Trophoblast cell (in vitro differentiated cells and primary cell): ENCODE measurements around the gene ALDH3B1.

Experiments
- DNase-seq, 2 donors: peaks; one replicate each; pipeline ENCODE4 v3.0.0-alpha.2; 2016
- H2AFZ ChIP-seq: 2 replicates; pipeline ENCODE4 v1.6.1; 2013; ENCODE audit warnings: low read length, moderate library complexity, mild to moderate bottlenecking; ENCODE audit not compliant: insufficient read depth, poor library complexity
- H2AK5ac ChIP-seq: 2 replicates; pipeline ENCODE4 v1.6.1; 2013; ENCODE audit warnings: mild to moderate bottlenecking, low read length
- H2BK120ac ChIP-seq: 2 replicates; pipeline ENCODE4 v1.6.1; 2013; ENCODE audit warnings: low read length, mild to moderate bottlenecking, moderate library complexity; ENCODE audit not compliant: insufficient read depth, poor library complexity
- H2BK12ac ChIP-seq: 2 replicates; pipeline ENCODE4 v1.6.1; 2013; ENCODE audit warnings: mild to moderate bottlenecking, low read length, moderate library complexity
- H2BK5ac ChIP-seq: 2 replicates; pipeline ENCODE4 v1.6.1; 2013; ENCODE audit warnings: low read length, low read depth, moderate library complexity, mild to moderate bottlenecking; ENCODE audit not compliant: poor library complexity
- H3K14ac ChIP-seq: 2 replicates; pipeline ENCODE4 v1.6.1; 2013; ENCODE audit warnings: mild to moderate bottlenecking, low read length
- H3K18ac ChIP-seq: 2 replicates; pipeline ENCODE4 v1.6.1; 2013; ENCODE audit warnings: mild to moderate bottlenecking, low read length
- H3K23ac ChIP-seq: 2 replicates; pipeline ENCODE4 v1.6.1; 2013; ENCODE audit warnings: low read length
- H3K27ac ChIP-seq: 2 replicates; pipeline ENCODE4 v1.5.1; 2013; ENCODE audit warnings: low read depth, mild to moderate bottlenecking, inconsistent platforms, low read length, moderate library complexity
- H3K27me3 ChIP-seq: 2 replicates; pipeline ENCODE4 v1.6.1; 2013; ENCODE audit warnings: inconsistent platforms, mild to moderate bottlenecking, low read length, moderate library complexity; ENCODE audit not compliant: insufficient read depth
- H3K36me3 ChIP-seq, 2 experiments: 1 replicate in 1 of 2; 2 replicates in 1 of 2; pipeline ENCODE4 v1.6.1; 2013; ENCODE audit warnings: low read length in 2 of 2, mild to moderate bottlenecking in 2 of 2, moderate library complexity in 1 of 2; ENCODE audit not compliant: insufficient read depth in 2 of 2, control insufficient read depth in 1 of 2
- H3K4ac ChIP-seq: 2 replicates; pipeline ENCODE4 v1.6.1; 2013; ENCODE audit warnings: low read depth, mild to moderate bottlenecking, low read length, moderate library complexity
- H3K4me1 ChIP-seq, 2 experiments: 1 replicate in 1 of 2; 2 replicates in 1 of 2; pipeline ENCODE4 v1.6.1; 2013; ENCODE audit warnings: low read length in 2 of 2, mild to moderate bottlenecking in 2 of 2, moderate library complexity in 1 of 2; ENCODE audit not compliant: insufficient read depth in 2 of 2, control insufficient read depth in 1 of 2
- H3K4me2 ChIP-seq: 2 replicates; pipeline ENCODE4 v1.6.1; 2013; ENCODE audit warnings: inconsistent platforms, mild to moderate bottlenecking, low read length, moderate library complexity
- H3K4me3 ChIP-seq: 2 replicates; pipeline ENCODE4 v1.5.1; 2013; ENCODE audit warnings: mild to moderate bottlenecking, low read depth, low read length, inconsistent platforms
- H3K79me1 ChIP-seq: one replicate; pipeline ENCODE4 v1.6.1; 2013; ENCODE audit warnings: low read length
- H3K79me2 ChIP-seq: 2 replicates; pipeline ENCODE4 v1.6.1; 2013; ENCODE audit warnings: low read length, mild to moderate bottlenecking; ENCODE audit not compliant: control insufficient read depth, insufficient read depth, poor library complexity
- H3K9ac ChIP-seq: 2 replicates; pipeline ENCODE4 v1.6.1; 2013; ENCODE audit warnings: mild to moderate bottlenecking, low read length
- H3K9me3 ChIP-seq: 2 replicates; pipeline ENCODE4 v1.6.1; 2013; ENCODE audit warnings: low read depth, mild to moderate bottlenecking, control low read depth, inconsistent platforms, low read length; ENCODE audit not compliant: insufficient read depth
- H4K12ac ChIP-seq: 2 replicates; pipeline ENCODE4 v1.6.1; 2013; ENCODE audit warnings: low read depth, mild to moderate bottlenecking, low read length, moderate library complexity
- H4K8ac ChIP-seq: 2 replicates; pipeline ENCODE4 v1.6.1; 2013; ENCODE audit warnings: low read depth, mild to moderate bottlenecking, low read length, moderate library complexity
- H4K91ac ChIP-seq: one replicate; pipeline ENCODE4 v1.6.1; 2013; ENCODE audit warnings: low read depth, mild to moderate bottlenecking, low read length, moderate library complexity
- WGBS: extraction: QIAGEN DNeasy Blood & Tissue Kit; methylation state at CpG from one replicate; pipeline ENCODE4 v1.1.7; 2013; ENCODE audit warnings: missing lambda C conversion rate; ENCODE audit not compliant: insufficient read length, insufficient coverage; ENCODE audit errors: extremely low coverage; 5-methylcytosine and 5-hydroxymethylcytosine counted together

Gene ALDH3B1

DNA sequence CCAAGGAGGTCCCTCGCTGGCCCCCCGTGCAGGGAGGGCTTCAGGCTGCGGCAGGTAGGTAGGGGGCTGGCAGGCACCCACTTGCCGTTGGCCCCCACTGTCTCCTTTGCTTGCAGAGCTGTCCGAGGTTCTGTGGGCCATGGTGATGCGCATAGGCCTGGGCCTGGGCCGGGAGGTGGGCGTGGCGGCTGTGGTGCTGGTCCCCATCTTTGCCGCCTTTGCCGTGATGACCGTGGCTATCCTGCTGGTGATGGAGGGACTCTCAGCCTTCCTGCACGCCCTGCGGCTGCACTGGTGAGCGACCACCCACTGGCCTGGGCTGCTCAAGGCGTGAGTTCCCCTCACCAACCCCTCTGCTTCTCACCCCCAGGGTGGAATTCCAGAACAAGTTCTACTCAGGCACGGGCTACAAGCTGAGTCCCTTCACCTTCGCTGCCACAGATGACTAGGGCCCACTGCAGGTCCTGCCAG lies 40.3 kb downstream of the ALDH3B1 start:
- Histone ChIP-seq H3K14ac (no peak overlapping the region), H3K9me3 (no peaks in the 10 kb centered on the region), H3K79me1 (no peaks in the 10 kb centered on the region), H3K23ac (no peak overlapping the region), H4K8ac (no peak overlapping the region), H2BK12ac (no peak overlapping the region), H3K4me1 (no peaks in the 10 kb centered on the region), H3K27ac (no peak overlapping the region), H3K9ac (no peak overlapping the region), H2AK5ac (no peak overlapping the region), H3K18ac (no peak overlapping the region), H3K4me2 (no peak overlapping the region), H3K79me2 (no peaks in the 10 kb centered on the region), H3K4me3 (no peak overlapping the region), H2BK120ac (no peak overlapping the region), H2BK5ac (no peak overlapping the region), H4K12ac (no peak overlapping the region), H3K4ac (no peak overlapping the region), H3K27me3 (no peaks in the 10 kb centered on the region), H3K36me3 (peaks cover 63 to 68% of the 10 kb centered on the region in 2 experiments), H4K91ac (no peak overlapping the region), H2AFZ (no peak overlapping the region)
- no peak for DNase-seq
- WGBS, result no CpG with 5 or more reads among the region's 18 CpGs

DNA sequence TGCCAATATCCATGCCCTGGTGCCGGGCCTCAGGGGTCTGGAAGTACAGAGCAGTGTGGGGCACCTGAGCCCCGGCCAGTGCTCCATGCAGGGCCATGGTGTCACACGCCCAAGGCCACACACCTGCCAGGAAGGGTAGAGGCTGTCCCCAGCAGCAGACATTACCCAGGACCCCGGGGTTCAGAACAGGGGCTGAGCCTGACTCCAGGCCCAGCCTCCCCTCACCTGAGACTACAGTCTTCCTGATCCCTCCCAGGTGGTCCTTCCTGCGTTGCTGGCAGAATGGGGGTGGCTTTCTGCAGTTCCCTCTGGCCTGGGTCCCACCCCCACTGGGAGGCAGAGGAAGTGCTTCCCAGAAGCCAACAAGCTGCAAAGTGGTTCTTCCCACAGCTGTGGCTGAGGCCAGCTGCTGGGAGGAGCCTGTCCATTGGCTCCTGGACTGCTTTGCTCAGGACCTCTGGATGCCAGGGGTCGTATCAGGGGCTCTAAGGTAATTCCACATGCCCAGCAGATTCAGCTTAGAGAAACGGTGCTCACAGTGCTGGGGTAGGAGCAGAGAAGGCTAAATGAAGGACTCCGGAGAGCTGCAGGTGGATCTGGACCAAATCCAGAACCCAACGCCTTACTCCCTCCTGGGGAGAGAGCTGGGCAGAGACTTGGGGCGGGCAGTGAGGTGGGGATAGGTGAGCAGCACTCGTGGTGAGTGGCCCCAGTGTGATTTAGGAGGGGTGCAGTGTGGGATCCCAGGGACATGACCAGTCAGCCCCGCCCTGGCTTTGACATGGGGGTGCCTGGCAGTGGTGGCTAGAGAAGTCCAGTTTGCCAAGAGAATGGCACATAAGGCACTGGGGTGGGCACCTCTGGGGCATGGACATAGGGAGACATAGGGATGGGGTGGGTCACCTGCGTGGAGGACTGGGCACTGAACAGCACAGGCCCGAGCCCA lies 41.3 kb downstream of the ALDH3B1 start:
- H2BK120ac ChIP-seq, result no peak overlapping the region
- no peak overlapping the region for H3K18ac ChIP-seq
- no peak overlapping the region for H3K27ac ChIP-seq
- no peak overlapping the region for H4K8ac ChIP-seq
- DNase-seq, result no peak
- H3K79me1 ChIP-seq, result no peaks in the 10 kb centered on the region
- no peak overlapping the region for H4K91ac ChIP-seq
- H3K4me3 ChIP-seq, result no peak overlapping the region
- H3K27me3 ChIP-seq, result no peaks in the 10 kb centered on the region
- H2BK5ac ChIP-seq, result no peak overlapping the region
- H3K9me3 ChIP-seq, result no peaks in the 10 kb centered on the region
- H3K4ac ChIP-seq, result no peak overlapping the region
- no peak overlapping the region for H3K4me2 ChIP-seq
- no peak overlapping the region for H4K12ac ChIP-seq
- H3K4me1 ChIP-seq, result no peaks in the 10 kb centered on the region
- no peak overlapping the region for H3K23ac ChIP-seq
- peaks cover 60 to 61% of the 10 kb centered on the region in 2 experiments for H3K36me3 ChIP-seq
- no peak overlapping the region for H3K14ac ChIP-seq
- no peaks in the 10 kb centered on the region for H3K79me2 ChIP-seq
- no peak overlapping the region for H2AK5ac ChIP-seq
- H3K9ac ChIP-seq, result no peak overlapping the region
- WGBS, result no CpG with 5 or more reads among the region's 14 CpGs
- no peak overlapping the region for H2AFZ ChIP-seq
- no peak overlapping the region for H2BK12ac ChIP-seq

DNA sequence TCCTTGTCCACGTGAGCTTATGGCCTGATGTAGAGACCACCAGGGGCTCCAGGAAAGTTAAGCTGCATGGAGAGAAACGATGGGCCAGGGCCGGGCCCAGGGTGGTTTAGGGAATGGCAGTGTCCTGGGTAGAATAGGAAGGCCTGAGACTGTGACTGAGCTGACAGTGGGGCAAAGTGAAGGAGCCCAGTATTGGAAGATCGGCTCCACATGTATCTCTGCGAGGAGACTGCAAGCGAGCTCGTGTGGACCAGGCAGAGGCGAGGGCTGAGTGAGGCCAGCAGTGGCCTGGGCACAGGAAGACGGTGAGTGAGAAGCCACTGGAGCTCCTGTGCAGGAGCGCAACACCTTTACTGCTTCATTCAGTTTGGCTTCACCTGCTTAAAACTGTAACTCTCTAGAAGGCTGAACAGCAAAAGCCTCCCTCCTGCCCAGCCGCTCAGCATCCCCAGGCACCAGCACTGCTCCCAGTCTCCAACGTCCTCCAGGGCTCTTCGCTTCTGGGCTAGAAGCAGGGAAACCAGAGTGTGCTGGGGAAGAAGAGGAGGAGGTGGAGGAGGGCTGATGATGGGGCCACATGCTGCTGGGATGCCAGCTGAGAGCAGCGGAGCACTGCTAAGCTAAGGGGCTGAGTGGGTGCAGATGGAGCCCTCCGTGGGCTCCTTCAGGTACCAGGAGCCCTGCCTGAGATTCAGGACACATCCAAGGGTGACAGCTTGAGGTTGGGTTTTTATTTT lies 42.2 kb downstream of the ALDH3B1 start:
- no peaks in the 10 kb centered on the region for H3K27me3 ChIP-seq
- no peak for DNase-seq
- H4K12ac ChIP-seq, result no peak overlapping the region
- no peaks in the 10 kb centered on the region for H3K4me1 ChIP-seq
- H3K14ac ChIP-seq, result no peak overlapping the region
- H4K91ac ChIP-seq, result no peak overlapping the region
- H2AFZ ChIP-seq, result no peak overlapping the region
- H3K79me1 ChIP-seq, result no peaks in the 10 kb centered on the region
- H3K4me3 ChIP-seq, result no peak overlapping the region
- no peak overlapping the region for H3K4ac ChIP-seq
- no peak overlapping the region for H2BK12ac ChIP-seq
- H3K27ac ChIP-seq, result no peak overlapping the region
- H3K23ac ChIP-seq, result no peak overlapping the region
- no peaks in the 10 kb centered on the region for H3K79me2 ChIP-seq
- no peak overlapping the region for H2AK5ac ChIP-seq
- WGBS, result no CpG with 5 or more reads among the region's 15 CpGs
- H3K18ac ChIP-seq, result no peak overlapping the region
- H2BK5ac ChIP-seq, result no peak overlapping the region
- no peak overlapping the region for H2BK120ac ChIP-seq
- H3K36me3 ChIP-seq, result peaks cover 59 to 62% of the 10 kb centered on the region in 2 experiments
- H3K9me3 ChIP-seq, result no peaks in the 10 kb centered on the region
- H3K4me2 ChIP-seq, result no peak overlapping the region
- no peak overlapping the region for H4K8ac ChIP-seq
- H3K9ac ChIP-seq, result no peak overlapping the region

DNA sequence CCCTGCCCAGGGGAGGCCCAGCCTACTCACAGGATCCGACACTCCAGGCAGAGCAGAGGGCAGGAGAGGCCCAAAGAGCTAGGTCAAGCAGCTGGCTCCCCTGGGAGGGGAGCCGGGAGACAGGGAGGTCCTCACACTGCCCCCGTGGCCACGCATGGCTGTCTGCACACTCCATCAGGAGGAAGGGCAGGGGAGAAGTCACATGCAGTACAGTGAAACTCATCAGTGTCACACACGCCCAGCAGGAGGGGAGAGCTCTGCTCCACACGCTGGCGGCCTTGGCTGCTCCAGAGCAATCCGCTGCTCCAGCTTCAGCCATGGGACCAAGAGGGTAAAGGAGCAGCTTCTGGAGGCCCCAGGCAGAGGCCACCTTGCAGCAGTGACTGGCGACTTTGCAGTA lies 43.0 kb downstream of the ALDH3B1 start:
- Histone ChIP-seq H3K23ac (no peak overlapping the region), H3K79me2 (no peaks in the 10 kb centered on the region), H3K4me3 (no peak overlapping the region), H4K8ac (no peak overlapping the region), H4K91ac (no peak overlapping the region), H3K4me1 (no peaks in the 10 kb centered on the region), H4K12ac (no peak overlapping the region), H3K4me2 (no peak overlapping the region), H2BK120ac (no peak overlapping the region), H2AK5ac (no peak overlapping the region), H3K27ac (no peak overlapping the region), H2AFZ (no peak overlapping the region), H3K14ac (no peak overlapping the region), H3K79me1 (no peaks in the 10 kb centered on the region), H3K27me3 (no peaks in the 10 kb centered on the region), H2BK12ac (no peak overlapping the region), H3K36me3 (peaks cover 55 to 58% of the 10 kb centered on the region in 2 experiments), H3K18ac (no peak overlapping the region), H3K9me3 (no peaks in the 10 kb centered on the region), H3K9ac (no peak overlapping the region), H2BK5ac (no peak overlapping the region), H3K4ac (no peak overlapping the region)
- WGBS, result no CpG with 5 or more reads among the region's 9 CpGs
- DNase-seq, result no peak
